GM23338 (cell line): ENCODE data around the gene TRAPPC14. TPM values are rescaled to one million over a fixed set of nuclear protein-coding genes. Genes with fewer than 3 reads are reported as not detected.
"Not testable (repeated sequence)": the region's sequence is repeated elsewhere in the genome, so short reads cannot be mapped to it uniquely, and the experiment has no call there.

Experiments used
- ATAC-seq: fragments of 200-7000 bp; cut with Tn5 transposase; 3 replicates; pipeline ENCODE4 v1.9.1; 2020
- DNase-seq: peaks from one replicate; pipeline ENCODE4 v3.0.0-alpha.2; 2015; ENCODE audit warnings: low spot score
- H2AFZ ChIP-seq: fragments of 200-600 bp; sonication (generic); 2 replicates; pipeline ENCODE4 v1.8.0; 2016; ENCODE audit warnings: antibody characterized with exemption, mild to moderate bottlenecking, moderate library complexity
- H3F3A ChIP-seq: fragments of 200-600 bp; sonication (generic); replicated peaks from 2 replicates; pipeline ENCODE4 v1.8.0; 2017; ENCODE audit warnings: antibody characterized with exemption, mixed run types, low read depth
- H3K27ac ChIP-seq: fragments of 200-600 bp; sonication (generic); 2 replicates; pipeline ENCODE4 v1.6.1; 2016; ENCODE audit warnings: low read depth
- H3K27me3 ChIP-seq: fragments of 200-600 bp; sonication (generic); 2 replicates; pipeline ENCODE4 v1.8.0; 2016; ENCODE audit warnings: mild to moderate bottlenecking, mixed run types, moderate library complexity; ENCODE audit not compliant: insufficient read depth
- H3K36me3 ChIP-seq: fragments of 200-600 bp; sonication (generic); 2 replicates; pipeline ENCODE4 v1.8.0; 2016; ENCODE audit warnings: mild to moderate bottlenecking; ENCODE audit not compliant: insufficient read depth
- H3K4me1 ChIP-seq: fragments of 200-600 bp; sonication (generic); 2 replicates; pipeline ENCODE4 v1.8.0; 2016; ENCODE audit warnings: mild to moderate bottlenecking, moderate library complexity; ENCODE audit not compliant: insufficient read depth
- H3K4me2 ChIP-seq: fragments of 200-600 bp; sonication (generic); 2 replicates; pipeline ENCODE4 v1.7.1; 2017; ENCODE audit warnings: mixed run types
- H3K4me3 ChIP-seq: fragments of 200-600 bp; sonication (generic); 2 replicates; pipeline ENCODE4 v1.6.1; 2016; ENCODE audit warnings: mixed run types
- H3K79me2 ChIP-seq: fragments of 200-600 bp; sonication (generic); replicated peaks from 2 replicates; pipeline ENCODE4 v1.8.0; 2017; ENCODE audit warnings: mild to moderate bottlenecking; ENCODE audit not compliant: insufficient read depth
- H3K9me2 ChIP-seq: fragments of 200-600 bp; sonication (generic); 2 replicates; pipeline ENCODE4 v1.8.0; 2017; ENCODE audit not compliant: insufficient read depth
- H4K20me1 ChIP-seq: fragments of 200-600 bp; sonication (generic); replicated peaks from 2 replicates; pipeline ENCODE4 v1.8.0; 2017; ENCODE audit warnings: mild to moderate bottlenecking; ENCODE audit not compliant: insufficient read depth
- H3K27ac Mint-ChIP-seq: 2 replicates; pipeline ENCODE4 v1.8.0; 2020; ENCODE audit warnings: inconsistent platforms, mild to moderate bottlenecking, moderate library complexity, mixed read lengths
- H3K27me3 Mint-ChIP-seq: 3 replicates; pipeline ENCODE4 v1.8.0; 2022; ENCODE audit warnings: low read depth, mild to moderate bottlenecking, moderate library complexity, mixed read lengths, inconsistent platforms; ENCODE audit not compliant: insufficient read depth, poor library complexity
- H3K36me3 Mint-ChIP-seq: 3 replicates; pipeline ENCODE4 v1.8.0; 2021; ENCODE audit warnings: low read depth, mild to moderate bottlenecking, inconsistent platforms, moderate library complexity, mixed read lengths
- H3K4me1 Mint-ChIP-seq: 3 replicates; pipeline ENCODE4 v1.8.0; 2020; ENCODE audit warnings: mild to moderate bottlenecking, inconsistent platforms, mixed read lengths
- H3K4me3 Mint-ChIP-seq: 3 replicates; pipeline ENCODE4 v1.8.0; 2021; ENCODE audit warnings: moderate library complexity, mild to moderate bottlenecking, inconsistent platforms, mixed read lengths
- H3K9me3 Mint-ChIP-seq: 3 replicates; pipeline ENCODE4 v1.8.0; 2020; ENCODE audit warnings: moderate library complexity, mild to moderate bottlenecking, inconsistent platforms, mixed read lengths
- CREB1 ChIP-seq: fragments of 250-450 bp; sonication (Bioruptor Pico); IDR thresholded peaks from 2 replicates; pipeline ENCODE4 v1.5.0; 2020; ENCODE audit warnings: low read depth, mild to moderate bottlenecking, moderate library complexity
- CTCF ChIP-seq, 2 experiments: fragments of 200-600 bp in 1 of 2; sonication (generic) in 1 of 2; conservative IDR thresholded peaks; 2 replicates each; pipeline versions ENCODE4 v1.5.1 to v1.6.1; 2016 to 2017; ENCODE audit warnings: antibody characterized with exemption in 2 of 2, low read depth in 2 of 2, mild to moderate bottlenecking in 2 of 2, moderate library complexity in 1 of 2
- EZH2 ChIP-seq: fragments of 200-600 bp; sonication (generic); IDR thresholded peaks from one replicate; pipeline ENCODE4 v1.8.0; 2017; ENCODE audit warnings: antibody characterized with exemption, mild to moderate bottlenecking, low read depth; ENCODE audit not compliant: unreplicated experiment
- JUNB ChIP-seq: IDR thresholded peaks from one replicate; pipeline ENCODE4 v1.6.1; 2016; ENCODE audit warnings: antibody characterized with exemption; ENCODE audit not compliant: unreplicated experiment
- NANOG ChIP-seq: IDR thresholded peaks from 2 replicates; pipeline ENCODE4 v1.6.1; 2016; ENCODE audit warnings: antibody characterized with exemption, borderline replicate concordance
- POLR2AphosphoS5 ChIP-seq: IDR thresholded peaks from 2 replicates; pipeline ENCODE4 v1.6.1; 2016; ENCODE audit warnings: antibody characterized with exemption, low read depth
- STAT1 ChIP-seq: IDR thresholded peaks from one replicate; pipeline ENCODE4 v1.6.1; 2016; ENCODE audit warnings: antibody characterized with exemption; ENCODE audit not compliant: unreplicated experiment
- ZNF114 ChIP-seq: fragments of 250-450 bp; sonication (Bioruptor Pico); IDR thresholded peaks from 2 replicates; pipeline ENCODE4 v1.5.0; 2020; ENCODE audit warnings: mild to moderate bottlenecking, moderate library complexity
- polyA plus RNA-seq: library from polyadenylated mRNA; unstranded; fragments of >200 nt; fragmentation: Nextera tagmentation; extraction: Ambion mirVana; gene quantifications from 2 replicates; pipeline ENCODE4 v1.2.1, GENCODE V29; 2016
- total RNA-seq: library from RNA; depleted of rRNA; stranded (reverse); fragments of >200 nt; shearing (Covaris generic); gene quantifications from 2 replicates; pipeline ENCODE4 v1.2.3, GENCODE V29; 2014
- TF ChIP-seq, protein P1 (sequence below): IDR thresholded peaks from one replicate; pipeline ENCODE4 v1.6.1; 2018; ENCODE audit warnings: antibody characterized with exemption; ENCODE audit not compliant: unreplicated experiment

Gene TRAPPC14
- total and polyA plus RNA-seq, 2 experiments from 2014 or later = 9.3 to 15.7 TPM

DNA sequence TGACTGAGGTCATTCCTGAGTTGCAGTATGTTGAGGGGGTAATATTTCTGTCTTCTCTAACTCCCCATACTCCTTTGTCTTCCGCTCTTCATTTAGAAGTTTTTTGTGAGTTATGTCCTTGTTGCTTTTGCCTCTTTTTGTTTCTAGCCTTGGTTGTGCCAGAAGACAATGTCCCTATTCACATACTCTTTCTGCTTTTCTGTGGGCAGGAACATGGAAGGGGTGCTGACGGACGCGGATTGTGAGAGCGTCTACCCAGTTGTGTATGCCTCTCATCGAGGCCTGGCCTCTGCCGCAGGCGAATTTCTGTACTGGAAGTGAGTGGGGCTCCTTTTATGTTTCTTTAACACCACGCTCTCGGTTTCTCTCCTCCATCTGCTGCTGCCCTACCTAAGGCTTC is 39.7 kb upstream of the TRAPPC14 start:
- H3K27ac Mint-ChIP-seq = no peak overlapping the region
- no peak for TF ChIP-seq ZNF114 (CRISPR knock-in tag)
- TF ChIP-seq JUNB = no peak
- TF ChIP-seq STAT1 = no peak
- TF ChIP-seq NANOG = no peak
- TF ChIP-seq CREB1 (CRISPR knock-in tag) = no peak
- no peak for TF ChIP-seq CTCF (conservative IDR thresholded peaks at IDR 0.05; ENCODE audit: low read depth in 2 of 2)
- TF ChIP-seq EZH2 = no peak
- TF ChIP-seq, protein P1, sequence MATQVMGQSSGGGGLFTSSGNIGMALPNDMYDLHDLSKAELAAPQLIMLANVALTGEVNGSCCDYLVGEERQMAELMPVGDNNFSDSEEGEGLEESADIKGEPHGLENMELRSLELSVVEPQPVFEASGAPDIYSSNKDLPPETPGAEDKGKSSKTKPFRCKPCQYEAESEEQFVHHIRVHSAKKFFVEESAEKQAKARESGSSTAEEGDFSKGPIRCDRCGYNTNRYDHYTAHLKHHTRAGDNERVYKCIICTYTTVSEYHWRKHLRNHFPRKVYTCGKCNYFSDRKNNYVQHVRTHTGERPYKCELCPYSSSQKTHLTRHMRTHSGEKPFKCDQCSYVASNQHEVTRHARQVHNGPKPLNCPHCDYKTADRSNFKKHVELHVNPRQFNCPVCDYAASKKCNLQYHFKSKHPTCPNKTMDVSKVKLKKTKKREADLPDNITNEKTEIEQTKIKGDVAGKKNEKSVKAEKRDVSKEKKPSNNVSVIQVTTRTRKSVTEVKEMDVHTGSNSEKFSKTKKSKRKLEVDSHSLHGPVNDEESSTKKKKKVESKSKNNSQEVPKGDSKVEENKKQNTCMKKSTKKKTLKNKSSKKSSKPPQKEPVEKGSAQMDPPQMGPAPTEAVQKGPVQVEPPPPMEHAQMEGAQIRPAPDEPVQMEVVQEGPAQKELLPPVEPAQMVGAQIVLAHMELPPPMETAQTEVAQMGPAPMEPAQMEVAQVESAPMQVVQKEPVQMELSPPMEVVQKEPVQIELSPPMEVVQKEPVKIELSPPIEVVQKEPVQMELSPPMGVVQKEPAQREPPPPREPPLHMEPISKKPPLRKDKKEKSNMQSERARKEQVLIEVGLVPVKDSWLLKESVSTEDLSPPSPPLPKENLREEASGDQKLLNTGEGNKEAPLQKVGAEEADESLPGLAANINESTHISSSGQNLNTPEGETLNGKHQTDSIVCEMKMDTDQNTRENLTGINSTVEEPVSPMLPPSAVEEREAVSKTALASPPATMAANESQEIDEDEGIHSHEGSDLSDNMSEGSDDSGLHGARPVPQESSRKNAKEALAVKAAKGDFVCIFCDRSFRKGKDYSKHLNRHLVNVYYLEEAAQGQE = no peak
- TF ChIP-seq POLR2AphosphoS5 = no peak
- Histone ChIP-seq H3K4me1 (no peaks in the 10 kb centered on the region; the same call in 1 of the 2 replicates), H3K4me3 (no peak overlapping the region), H3K36me3 (no peaks in the 10 kb centered on the region), H3K9me2 (no peaks in the 10 kb centered on the region), H2AFZ (no peak overlapping the region), H3F3A (no peaks in the 10 kb centered on the region), H3K79me2 (no peaks in the 10 kb centered on the region), H3K4me2 (no peak overlapping the region), H4K20me1 (no peaks in the 10 kb centered on the region), H3K27ac (no peak overlapping the region), H3K27me3 (no peaks in the 10 kb centered on the region)
- H3K9me3 Mint-ChIP-seq = no peaks in the 10 kb centered on the region
- ATAC-seq (no peak), DNase-seq (no peak)
- no peak overlapping the region for H3K4me3 Mint-ChIP-seq
- peaks cover 16% of the 10 kb centered on the region for H3K4me1 Mint-ChIP-seq
- H3K36me3 Mint-ChIP-seq = no peaks in the 10 kb centered on the region
- H3K27me3 Mint-ChIP-seq = peaks cover 11% of the 10 kb centered on the region

GRCh38 chr7:100195901-100196322 is 37.4 kb upstream of the TRAPPC14 start:
- not testable (repeated sequence) for H3K4me3 Mint-ChIP-seq, H3K4me3 ChIP-seq, H3K4me2 ChIP-seq, H3K27ac ChIP-seq, H3K9me3 Mint-ChIP-seq, H3K27me3 ChIP-seq, H3K36me3 Mint-ChIP-seq, H4K20me1 ChIP-seq, H3K79me2 ChIP-seq, H3K4me1 Mint-ChIP-seq, H3K27ac Mint-ChIP-seq, H3K36me3 ChIP-seq, H2AFZ ChIP-seq, H3K4me1 ChIP-seq, ATAC-seq, H3K9me2 ChIP-seq, H3F3A ChIP-seq, DNase-seq
- peaks cover 13% of the 10 kb centered on the region for H3K27me3 Mint-ChIP-seq
